ENCODE results near the gene ZNF81. TPM values are rescaled to one million over a fixed set of nuclear protein-coding genes. Genes with fewer than 3 reads are reported as not detected.

The ZNF81 gene
- total RNA-seq, 1 experiment from 2014 or later: 9.5 TPM

DNA sequence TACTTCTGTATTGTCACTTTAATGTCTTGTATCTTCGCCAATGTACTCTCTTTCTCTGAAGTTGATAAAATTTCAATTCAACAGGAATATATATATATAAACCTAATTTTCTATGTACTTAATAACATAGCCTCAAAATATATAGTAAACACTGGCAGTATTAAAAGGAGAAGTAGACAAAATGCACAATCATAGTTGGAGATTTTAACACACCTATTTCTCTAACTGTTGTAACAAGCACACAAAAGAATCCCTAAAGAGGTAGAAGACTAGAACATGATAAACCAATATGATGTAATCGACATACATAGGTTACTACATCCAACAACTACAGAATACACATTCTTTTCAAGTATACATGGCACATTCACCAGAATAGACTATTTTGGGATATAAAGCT, 65.5 kb downstream of the ZNF81 start:
- intact Hi-C loops (cut with micrococcal nuclease; ENCODE audit: unreplicated experiment): no loop called here

DNA sequence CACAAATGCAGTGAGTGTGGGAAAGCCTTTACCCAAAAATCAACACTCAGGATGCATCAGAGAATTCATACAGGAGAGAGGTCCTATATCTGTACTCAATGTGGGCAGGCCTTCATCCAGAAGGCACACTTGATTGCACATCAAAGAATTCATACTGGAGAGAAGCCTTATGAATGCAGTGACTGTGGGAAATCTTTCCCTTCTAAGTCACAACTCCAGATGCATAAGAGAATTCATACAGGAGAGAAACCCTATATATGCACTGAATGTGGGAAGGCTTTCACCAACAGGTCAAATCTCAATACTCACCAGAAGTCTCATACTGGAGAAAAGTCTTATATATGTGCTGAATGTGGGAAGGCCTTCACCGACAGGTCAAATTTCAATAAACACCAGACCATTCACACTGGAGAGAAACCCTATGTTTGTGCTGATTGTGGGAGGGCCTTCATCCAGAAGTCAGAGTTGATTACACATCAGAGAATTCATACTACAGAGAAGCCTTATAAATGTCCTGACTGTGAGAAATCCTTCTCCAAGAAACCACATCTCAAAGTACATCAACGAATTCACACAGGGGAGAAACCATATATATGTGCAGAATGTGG, 79.3 kb downstream of the ZNF81 start:
- Histone ChIP-seq H3K4me3 (ENCODE audit: low read depth, low read length) (no peak overlapping the region), H3K36me3 (ENCODE audit: control insufficient read depth, insufficient read depth, low read length) (no peaks in the 10 kb centered on the region), H3K9me3 (no peaks in the 10 kb centered on the region), H3K27me3 (replicated peaks; ENCODE audit: control insufficient read depth, insufficient read depth, low read length) (no peaks in the 10 kb centered on the region), H3K4me1 (no peaks in the 10 kb centered on the region)
- TF ChIP-seq, protein P1, sequence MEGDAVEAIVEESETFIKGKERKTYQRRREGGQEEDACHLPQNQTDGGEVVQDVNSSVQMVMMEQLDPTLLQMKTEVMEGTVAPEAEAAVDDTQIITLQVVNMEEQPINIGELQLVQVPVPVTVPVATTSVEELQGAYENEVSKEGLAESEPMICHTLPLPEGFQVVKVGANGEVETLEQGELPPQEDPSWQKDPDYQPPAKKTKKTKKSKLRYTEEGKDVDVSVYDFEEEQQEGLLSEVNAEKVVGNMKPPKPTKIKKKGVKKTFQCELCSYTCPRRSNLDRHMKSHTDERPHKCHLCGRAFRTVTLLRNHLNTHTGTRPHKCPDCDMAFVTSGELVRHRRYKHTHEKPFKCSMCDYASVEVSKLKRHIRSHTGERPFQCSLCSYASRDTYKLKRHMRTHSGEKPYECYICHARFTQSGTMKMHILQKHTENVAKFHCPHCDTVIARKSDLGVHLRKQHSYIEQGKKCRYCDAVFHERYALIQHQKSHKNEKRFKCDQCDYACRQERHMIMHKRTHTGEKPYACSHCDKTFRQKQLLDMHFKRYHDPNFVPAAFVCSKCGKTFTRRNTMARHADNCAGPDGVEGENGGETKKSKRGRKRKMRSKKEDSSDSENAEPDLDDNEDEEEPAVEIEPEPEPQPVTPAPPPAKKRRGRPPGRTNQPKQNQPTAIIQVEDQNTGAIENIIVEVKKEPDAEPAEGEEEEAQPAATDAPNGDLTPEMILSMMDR (IDR thresholded peaks at IDR 0.05; ENCODE audit: insufficient read depth in 1 of 2, low read depth in 1 of 2, low read length in 1 of 2, severe bottlenecking in 1 of 2, unreplicated experiment in 1 of 2): no peak
- Mint-ChIP-seq H3K9me3 (ENCODE audit: unreplicated experiment) (no peaks in the 10 kb centered on the region), H3K4me1 (ENCODE audit: low read depth, unreplicated experiment) (no peaks in the 10 kb centered on the region), H3K27me3 (ENCODE audit: insufficient read depth, unreplicated experiment) (no peaks in the 10 kb centered on the region), H3K27ac (ENCODE audit: unreplicated experiment) (no peak overlapping the region), H3K4me3 (ENCODE audit: unreplicated experiment) (no peak overlapping the region), H3K36me3 (ENCODE audit: insufficient read depth, unreplicated experiment) (no peaks in the 10 kb centered on the region)
- DNase-seq: no peak
- intact Hi-C loops (cut with micrococcal nuclease; ENCODE audit: unreplicated experiment): no loop called here
- ChIA-PET CTCF (no interaction called here), POLR2A (no interaction called here)
- no TSS peak for BruUV-seq (replicated peaks)

More for the DNA sequence above, 65.5 kb downstream of the ZNF81 start:
- H3K4me3 ChIP-seq (ENCODE audit: low read depth, low read length): no peak overlapping the region
- no peaks in the 10 kb centered on the region for H3K36me3 ChIP-seq (ENCODE audit: control insufficient read depth, insufficient read depth, low read length)
- H3K4me1 ChIP-seq: no peaks in the 10 kb centered on the region
- Mint-ChIP-seq H3K36me3 (ENCODE audit: insufficient read depth, unreplicated experiment) (no peaks in the 10 kb centered on the region), H3K27me3 (ENCODE audit: insufficient read depth, unreplicated experiment) (no peaks in the 10 kb centered on the region), H3K4me3 (ENCODE audit: unreplicated experiment) (no peak overlapping the region), H3K9me3 (ENCODE audit: unreplicated experiment) (no peaks in the 10 kb centered on the region), H3K4me1 (ENCODE audit: low read depth, unreplicated experiment) (no peaks in the 10 kb centered on the region), H3K27ac (ENCODE audit: unreplicated experiment) (no peak overlapping the region)
- H3K27me3 ChIP-seq (replicated peaks; ENCODE audit: control insufficient read depth, insufficient read depth, low read length): no peaks in the 10 kb centered on the region
- TF ChIP-seq, protein P1 (IDR thresholded peaks at IDR 0.05; ENCODE audit: insufficient read depth in 1 of 2, low read depth in 1 of 2, low read length in 1 of 2, severe bottlenecking in 1 of 2, unreplicated experiment in 1 of 2): no peak
- ChIA-PET POLR2A (no interaction called here), CTCF (no interaction called here)
- H3K9me3 ChIP-seq: no peaks in the 10 kb centered on the region
- no TSS peak for BruUV-seq (replicated peaks)
- no peak for DNase-seq

GRCh38 chrX:47918274-47918673, 81.6 kb downstream of the ZNF81 start:
- no peaks in the 10 kb centered on the region for H3K9me3 Mint-ChIP-seq (ENCODE audit: unreplicated experiment)

More at GRCh38 chrX:47918274-47918673, 81.6 kb downstream of the ZNF81 start:
- intact Hi-C loops (cut with micrococcal nuclease; ENCODE audit: unreplicated experiment): no loop called here
- TF ChIP-seq, protein P1 (IDR thresholded peaks at IDR 0.05; ENCODE audit: insufficient read depth in 1 of 2, low read depth in 1 of 2, low read length in 1 of 2, severe bottlenecking in 1 of 2, unreplicated experiment in 1 of 2): no peak
- H3K4me1 Mint-ChIP-seq (ENCODE audit: low read depth, unreplicated experiment): no peaks in the 10 kb centered on the region
- H3K27ac Mint-ChIP-seq (ENCODE audit: unreplicated experiment): no peak overlapping the region
- no peaks in the 10 kb centered on the region for H3K27me3 ChIP-seq (replicated peaks; ENCODE audit: control insufficient read depth, insufficient read depth, low read length)
- H3K4me3 ChIP-seq (ENCODE audit: low read depth, low read length): no peak overlapping the region
- H3K27me3 Mint-ChIP-seq (ENCODE audit: insufficient read depth, unreplicated experiment): no peaks in the 10 kb centered on the region
- no peaks in the 10 kb centered on the region for H3K36me3 Mint-ChIP-seq (ENCODE audit: insufficient read depth, unreplicated experiment)
- DNase-seq: no peak
- CTCF ChIA-PET: no interaction called here
- no peak overlapping the region for H3K4me3 Mint-ChIP-seq (ENCODE audit: unreplicated experiment)
- POLR2A ChIA-PET: no interaction called here
- no peaks in the 10 kb centered on the region for H3K36me3 ChIP-seq (ENCODE audit: control insufficient read depth, insufficient read depth, low read length)
- BruUV-seq (replicated peaks): no TSS peak
- H3K9me3 ChIP-seq: no peaks in the 10 kb centered on the region
- H3K4me1 ChIP-seq: no peaks in the 10 kb centered on the region
